Tibial nerve (tissue), 4 donors: ENCODE data around the gene ROBO1. TPM values are rescaled to one million over a fixed set of nuclear protein-coding genes. Genes with fewer than 3 reads are reported as not detected.
"Not testable (repeated sequence)": the region's sequence is repeated elsewhere in the genome, so short reads cannot be mapped to it uniquely, and the experiment has no call there.

Experiments
- DNase-seq, 2 donors: peaks; one replicate each; pipeline ENCODE4 v3.0.0-alpha.2; 2019; ENCODE audit warnings: low spot score in 2 of 2
- H3K27ac ChIP-seq, 4 donors: fragments of 200-600 bp; sonication (generic) in 3 of 4; one replicate each; pipeline ENCODE4 v1.5.1; 2017 to 2019; ENCODE audit warnings: mild to moderate bottlenecking in 1 of 4
- H3K27me3 ChIP-seq, 2 donors: fragments of 200-600 bp; sonication (generic) in 1 of 2; one replicate each; pipeline versions ENCODE4 v1.5.1 to v1.6.0; 2017 to 2019
- H3K36me3 ChIP-seq, 3 donors: fragments of 200-600 bp; sonication (generic); one replicate each; pipeline ENCODE4 v1.5.1; 2018 to 2019
- H3K4me1 ChIP-seq, 4 donors: fragments of 200-600 bp; sonication (generic) in 3 of 4; one replicate each; pipeline ENCODE4 v1.5.1; 2017 to 2019
- H3K4me3 ChIP-seq, 4 donors: fragments of 200-600 bp; sonication (generic) in 3 of 4; one replicate each; pipeline ENCODE4 v1.5.1; 2017 to 2019; ENCODE audit warnings: mild to moderate bottlenecking in 1 of 4, moderate library complexity in 1 of 4
- H3K9me3 ChIP-seq, 4 donors: fragments of 200-600 bp; sonication (generic) in 3 of 4; one replicate each; pipeline ENCODE4 v1.5.1; 2017 to 2019
- EP300 ChIP-seq, 2 donors: sonication (generic); formaldehyde crosslinking; IDR thresholded peaks; one replicate each; pipeline ENCODE4 v1.6.1; 2017; ENCODE audit warnings: antibody characterized with exemption in 2 of 2, mild to moderate bottlenecking in 1 of 2
- POLR2A ChIP-seq, 2 donors: fragments of 450-650 bp; IDR thresholded peaks; one replicate each; pipeline ENCODE4 v1.6.1; 2017; ENCODE audit warnings: antibody characterized with exemption in 2 of 2, mild to moderate bottlenecking in 2 of 2, moderate library complexity in 2 of 2
- WGBS, 2 donors: methylation state at CpG; one replicate each; pipeline ENCODE4 v1.1.5; 2018; 5-methylcytosine and 5-hydroxymethylcytosine counted together
- total RNA-seq, 4 donors: library from RNA; depleted of rRNA; stranded (reverse); fragments of >200 nt; gene quantifications; one replicate each; pipeline ENCODE4 v1.1.0, GENCODE V29; 2016
- TF ChIP-seq, protein P1 (sequence below), 5 experiments: fragments of 200-600 bp in 3 of 5; fragments of 450-650 bp in 2 of 5; sonication (generic) in 3 of 5; IDR thresholded peaks; one replicate each; pipeline ENCODE4 v1.5.1; 2016 to 2019; ENCODE audit warnings: antibody characterized with exemption in 5 of 5, mild to moderate bottlenecking in 3 of 5, moderate library complexity in 2 of 5

ROBO1 gene
- total RNA-seq, 4 donors from 2014 or later, result 12.6 to 27.8 (median 23.1) TPM

- no peak for DNase-seq
- 93 to 98% methylated on average over 2 of the region's 2 CpGs for WGBS, 2 donors
Measured at GRCh38 chr3:78725703-78726246, 1042.0 kb downstream of the ROBO1 start.

DNA sequence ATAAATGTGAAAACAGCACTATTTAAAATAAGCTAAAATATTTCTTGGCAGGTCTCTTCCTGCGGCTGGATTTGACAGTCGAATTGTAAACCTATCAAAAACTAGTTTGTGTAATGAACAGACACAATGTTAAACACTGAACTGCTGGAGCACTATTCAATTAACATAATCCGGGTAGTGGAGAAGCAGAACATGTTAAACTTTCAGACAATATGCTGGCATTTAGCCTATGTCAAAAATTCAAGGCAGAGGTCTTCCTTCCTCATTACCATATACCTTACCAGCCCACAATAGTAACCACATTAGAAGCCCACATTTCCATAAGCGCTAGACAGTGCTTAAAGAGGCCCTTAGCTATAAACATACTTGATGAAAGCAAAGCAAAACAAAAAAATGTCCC is 1042.9 kb downstream of the ROBO1 start:
- TF ChIP-seq, protein P1, sequence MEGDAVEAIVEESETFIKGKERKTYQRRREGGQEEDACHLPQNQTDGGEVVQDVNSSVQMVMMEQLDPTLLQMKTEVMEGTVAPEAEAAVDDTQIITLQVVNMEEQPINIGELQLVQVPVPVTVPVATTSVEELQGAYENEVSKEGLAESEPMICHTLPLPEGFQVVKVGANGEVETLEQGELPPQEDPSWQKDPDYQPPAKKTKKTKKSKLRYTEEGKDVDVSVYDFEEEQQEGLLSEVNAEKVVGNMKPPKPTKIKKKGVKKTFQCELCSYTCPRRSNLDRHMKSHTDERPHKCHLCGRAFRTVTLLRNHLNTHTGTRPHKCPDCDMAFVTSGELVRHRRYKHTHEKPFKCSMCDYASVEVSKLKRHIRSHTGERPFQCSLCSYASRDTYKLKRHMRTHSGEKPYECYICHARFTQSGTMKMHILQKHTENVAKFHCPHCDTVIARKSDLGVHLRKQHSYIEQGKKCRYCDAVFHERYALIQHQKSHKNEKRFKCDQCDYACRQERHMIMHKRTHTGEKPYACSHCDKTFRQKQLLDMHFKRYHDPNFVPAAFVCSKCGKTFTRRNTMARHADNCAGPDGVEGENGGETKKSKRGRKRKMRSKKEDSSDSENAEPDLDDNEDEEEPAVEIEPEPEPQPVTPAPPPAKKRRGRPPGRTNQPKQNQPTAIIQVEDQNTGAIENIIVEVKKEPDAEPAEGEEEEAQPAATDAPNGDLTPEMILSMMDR (IDR thresholded peaks at IDR 0.05), result no peak
- TF ChIP-seq POLR2A (IDR thresholded peaks at IDR 0.05) (no peak), EP300 (IDR thresholded peaks at IDR 0.05) (no peak)
- Histone ChIP-seq H3K4me3 (no peak overlapping the region), H3K36me3 (no peaks in the 10 kb centered on the region), H3K9me3 (no peaks in the 10 kb centered on the region), H3K4me1 (peaks cover 0 to 22% (median 2%) of the 10 kb centered on the region in 4 donors), H3K27ac (no peak overlapping the region), H3K27me3 (no peaks in the 10 kb centered on the region)
- WGBS, 2 donors, result 61 to 65% methylated on average over 4 of the region's 4 CpGs
- no peak for DNase-seq

More at GRCh38 chr3:78725703-78726246, 1042.0 kb downstream of the ROBO1 start:
- Histone ChIP-seq H3K9me3 (no peaks in the 10 kb centered on the region), H3K27me3 (no peaks in the 10 kb centered on the region), H3K4me3 (no peak overlapping the region), H3K4me1 (peaks cover 0 to 22% (median 2%) of the 10 kb centered on the region in 4 donors), H3K27ac (no peak overlapping the region), H3K36me3 (no peaks in the 10 kb centered on the region)
- TF ChIP-seq EP300 (IDR thresholded peaks at IDR 0.05) (no peak), POLR2A (IDR thresholded peaks at IDR 0.05) (no peak)
- TF ChIP-seq, protein P1 (IDR thresholded peaks at IDR 0.05), result no peak

DNA sequence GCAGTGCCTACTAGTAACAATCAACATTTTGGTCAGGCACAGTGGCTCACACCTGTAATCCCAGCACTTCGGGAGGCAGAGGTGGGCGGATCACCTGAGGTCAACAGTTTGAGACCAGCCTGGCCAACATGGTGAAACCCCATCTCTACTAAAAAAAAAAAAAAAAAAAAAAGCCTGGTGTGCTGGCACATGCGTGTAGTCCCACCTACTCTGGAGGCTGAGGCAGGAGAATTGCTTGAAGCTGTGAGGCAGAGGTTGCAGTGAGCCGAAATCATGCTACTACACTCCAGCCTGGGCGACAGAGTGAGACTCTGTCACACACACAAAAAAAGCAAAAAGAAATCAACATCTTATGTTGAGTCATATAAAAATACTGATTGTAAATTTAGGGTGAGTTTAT is 1043.4 kb downstream of the ROBO1 start:
- H3K36me3 ChIP-seq, H3K9me3 ChIP-seq, H3K4me3 ChIP-seq, DNase-seq, H3K27me3 ChIP-seq, H3K27ac ChIP-seq: not testable (repeated sequence)
- peaks cover 0 to 20% (median 2%) of the 10 kb centered on the region in 4 donors for H3K4me1 ChIP-seq
- 90 to 94% methylated on average over 5 of the region's 5 CpGs for WGBS, 2 donors

GRCh38 chr3:78721771-78722543 is 1045.8 kb downstream of the ROBO1 start:
- DNase-seq, result no peak
- peaks cover 0 to 11% (median 0%) of the 10 kb centered on the region in 4 donors for H3K4me1 ChIP-seq
- H3K9me3 ChIP-seq, result no peaks in the 10 kb centered on the region
- H3K27ac ChIP-seq, result no peak overlapping the region
- H3K4me3 ChIP-seq, result no peak overlapping the region
- H3K36me3 ChIP-seq, result peaks cover 0 to 4% (median 0%) of the 10 kb centered on the region in 3 donors
- WGBS, 2 donors, result 56 to 68% methylated on average over 1 of the region's 1 CpG
- TF ChIP-seq EP300 (IDR thresholded peaks at IDR 0.05) (no peak), POLR2A (IDR thresholded peaks at IDR 0.05) (no peak)
- TF ChIP-seq, protein P1 (IDR thresholded peaks at IDR 0.05), result no peak
- H3K27me3 ChIP-seq, result no peaks in the 10 kb centered on the region

- Histone ChIP-seq H3K27ac (no peak overlapping the region), H3K27me3 (no peaks in the 10 kb centered on the region), H3K4me3 (no peak overlapping the region), H3K4me1 (no peaks in the 10 kb centered on the region), H3K9me3 (no peaks in the 10 kb centered on the region), H3K36me3 (peaks cover 0 to 11% (median 0%) of the 10 kb centered on the region in 3 donors)
- TF ChIP-seq, protein P1 (IDR thresholded peaks at IDR 0.05), result no peak
- no peak for TF ChIP-seq POLR2A (IDR thresholded peaks at IDR 0.05)
- TF ChIP-seq EP300 (IDR thresholded peaks at IDR 0.05), result no peak
- no peak for DNase-seq
Measured at GRCh38 chr3:78718707-78719106, 1049.1 kb downstream of the ROBO1 start.
